H1 (cell line): ENCODE results near the gene MYOCOS. TPM values are rescaled to one million over a fixed set of nuclear protein-coding genes. Genes with fewer than 3 reads are reported as not detected.

Experiments used
- ASH2L ChIP-seq: fragments of 200-600, 300-600 bp; sonication (generic); IDR thresholded peaks from one replicate; pipeline ENCODE4 v1.7.1; 2017; ENCODE audit warnings: low read length
- CTCF ChIP-seq, 3 experiments: IDR thresholded peaks; 1 replicate in 2 of 3; 2 replicates in 1 of 3; pipeline versions ENCODE4 v1.5.1 to v1.6.1; 2011; ENCODE audit warnings: low read length in 3 of 3, mild to moderate bottlenecking in 3 of 3, inconsistent platforms in 2 of 3, low read depth in 1 of 3, moderate library complexity in 1 of 3; ENCODE audit not compliant: insufficient read depth in 1 of 3; ENCODE audit errors: control extremely low read depth in 1 of 3
- EP300 ChIP-seq, 2 experiments: IDR thresholded peaks; 1 replicate in 1 of 2; 2 replicates in 1 of 2; pipeline ENCODE4 v1.6.1; 2011 to 2012; ENCODE audit warnings: low read depth in 2 of 2, low read length in 2 of 2, mild to moderate bottlenecking in 2 of 2, borderline replicate concordance in 1 of 2, inconsistent platforms in 1 of 2, moderate library complexity in 1 of 2
- MAFK ChIP-seq: IDR thresholded peaks from 2 replicates; pipeline ENCODE4 v1.6.1; 2012; ENCODE audit warnings: low read depth, mild to moderate bottlenecking, improper control_type of control experiment, low read length
- MAX ChIP-seq: IDR thresholded peaks from 2 replicates; pipeline ENCODE4 v1.6.1; 2012; ENCODE audit warnings: inconsistent platforms
- POLR2A ChIP-seq, 2 experiments: IDR thresholded peaks; 1 replicate in 1 of 2; 2 replicates in 1 of 2; pipeline ENCODE4 v1.6.1; 2011; ENCODE audit warnings: low read depth in 2 of 2, low read length in 2 of 2, mild to moderate bottlenecking in 2 of 2; ENCODE audit errors: control extremely low read depth in 1 of 2
- POLR2AphosphoS5 ChIP-seq: IDR thresholded peaks from 2 replicates; pipeline ENCODE4 v1.6.1; 2011; ENCODE audit warnings: low read depth, low read length
- RAD21 ChIP-seq, 2 experiments: IDR thresholded peaks in 1 of 2; conservative IDR thresholded peaks in 1 of 2; 2 replicates each; pipeline ENCODE4 v1.6.1; 2011; ENCODE audit warnings: low read depth in 2 of 2, low read length in 2 of 2, improper control_type of control experiment in 1 of 2, inconsistent platforms in 1 of 2, mild to moderate bottlenecking in 1 of 2, moderate library complexity in 1 of 2
- RNF2 ChIP-seq: fragments of 200-900, 300-1000 bp; sonication (generic); IDR thresholded peaks from 2 replicates; pipeline ENCODE4 v1.7.1; 2016; ENCODE audit warnings: borderline replicate concordance, low read depth, mild to moderate bottlenecking, antibody characterized with exemption, low read length; ENCODE audit not compliant: poor library complexity, severe bottlenecking; ENCODE audit errors: missing control alignments
- RXRA ChIP-seq: IDR thresholded peaks from 2 replicates; pipeline ENCODE4 v1.6.1; 2011; ENCODE audit warnings: low read depth, mild to moderate bottlenecking, low read length, moderate library complexity; ENCODE audit not compliant: insufficient read depth
- polyA plus RNA-seq, 7 experiments: library from polyadenylated mRNA; depleted of rRNA in 3 of 7; stranded (reverse) in 5 of 7; unstranded in 2 of 7; fragments of >200 nt in 5 of 7; fragments of 200-250 nt in 2 of 7; gene quantifications; 1 replicate in 5 of 7; 2 replicates in 1 of 7; 4 replicates in 1 of 7; pipeline versions ENCODE4 v1.2.1 to v1.2.3, GENCODE V29; 2011 to 2013; ENCODE audit warnings: missing spikeins in 2 of 7, mixed read lengths in 2 of 7
- total RNA-seq: library from RNA; stranded (reverse); fragmentation: NEBNext Ultra II Directional; extraction: Animal tissue kit (Norgen Biotek cat#: 25700); gene quantifications from 2 replicates; pipeline ENCODE4 v1.2.1, GENCODE V29; 2021

Gene MYOCOS
- total and polyA plus RNA-seq, 2 of the 8 experiments (the other 6 are each of a cell fraction or from before 2014, with no cell fraction given): not detected

- TF ChIP-seq MAX: 0 out of 2 replicates have a peak, but pooled peaks have one; percentile 29
- no peak for TF ChIP-seq MAFK
- no peak for TF ChIP-seq RNF2
- peak; percentile 70 for TF ChIP-seq ASH2L
- 0 out of 3 replicates have a peak, but pooled peaks of 1 of the 2 experiments have one; percentile 26 for TF ChIP-seq EP300 (IDR thresholded peaks at IDR 0.05; ENCODE audit: borderline replicate concordance in 1 of 2, low read depth in 2 of 2, low read length in 2 of 2)
- TF ChIP-seq RAD21 (IDR thresholded peaks at IDR 0.05 in 1 of 2, conservative IDR thresholded peaks at IDR 0.05 in 1 of 2; ENCODE audit: low read depth in 2 of 2, low read length in 2 of 2): peak; percentile 10 to 41; a peak in 1 of 4 replicates
- TF ChIP-seq CTCF (IDR thresholded peaks at IDR 0.05; ENCODE audit: control extremely low read depth in 1 of 3, insufficient read depth in 1 of 3, low read depth in 1 of 3, low read length in 3 of 3): peak; percentile 22 to 67 (median 34)
- no peak for TF ChIP-seq POLR2AphosphoS5
- TF ChIP-seq POLR2A (IDR thresholded peaks at IDR 0.05; ENCODE audit: control extremely low read depth in 1 of 2, low read depth in 2 of 2, low read length in 2 of 2): no peak
- TF ChIP-seq RXRA: no peak
Observed at GRCh38 chr1:171641076-171641864, 19.2 kb downstream of the MYOCOS start (continued).
